A673 (cell line): ENCODE measurements around the gene DVL3. TPM values are rescaled to one million over a fixed set of nuclear protein-coding genes. Genes with fewer than 3 reads are reported as not detected.
"Not testable (repeated sequence)": the region's sequence is repeated elsewhere in the genome, so short reads cannot be mapped to it uniquely, and the experiment has no call there.

ENCODE experiments used
- BruUV-seq: library from RNA; stranded (reverse); fragments of 400-500 nt; replicated peaks from 2 replicates; lab custom pipeline; 2021; lab: Mats Ljungman, UMichigan
- CTCF ChIA-PET: fragments of 300-600 bp; sonication (Branson Sonifier 250); formaldehyde crosslinking; loops from one replicate; lab custom pipeline; 2022; ENCODE audit warnings: antibody characterized with exemption; lab: Charles Lee
- POLR2A ChIA-PET: fragments of 300-600 bp; sonication (Branson Sonifier 250); formaldehyde crosslinking; loops from one replicate; lab custom pipeline; 2022; ENCODE audit warnings: antibody characterized with exemption; ENCODE audit not compliant: low non-redundant PET; lab: Charles Lee
- DNase-seq: peaks from one replicate; pipeline ENCODE4 v3.0.0-alpha.2; 2015; ENCODE audit warnings: low spot score
- H3K27ac ChIP-seq: fragments of 200-600 bp; sonication (generic); 2 replicates; pipeline ENCODE4 v1.5.1; 2016; ENCODE audit warnings: mixed run types, low read depth, mild to moderate bottlenecking, mixed read lengths, antibody characterized with exemption, low read length; ENCODE audit not compliant: poor library complexity, severe bottlenecking
- H3K27me3 ChIP-seq: fragments of 200-600 bp; sonication (generic); replicated peaks from 2 replicates; pipeline ENCODE4 v1.6.1; 2017; ENCODE audit warnings: mixed run types, low read depth, mild to moderate bottlenecking, mixed read lengths, antibody characterized with exemption, low read length; ENCODE audit not compliant: insufficient read depth, poor library complexity
- H3K36me3 ChIP-seq: fragments of 200-600 bp; sonication (generic); 2 replicates; pipeline ENCODE4 v1.6.1; 2016; ENCODE audit warnings: mixed run types, mild to moderate bottlenecking, mixed read lengths, antibody characterized with exemption, low read length; ENCODE audit not compliant: insufficient read depth, poor library complexity, severe bottlenecking
- H3K4me1 ChIP-seq: fragments of 200-600 bp; sonication (generic); 2 replicates; pipeline ENCODE4 v1.6.1; 2017; ENCODE audit warnings: mixed run types, mild to moderate bottlenecking, mixed read lengths, antibody characterized with exemption, low read length; ENCODE audit not compliant: insufficient read depth, poor library complexity, severe bottlenecking
- H3K4me3 ChIP-seq: fragments of 200-600 bp; sonication (generic); 2 replicates; pipeline ENCODE4 v1.5.1; 2016; ENCODE audit warnings: low read depth, mixed run types, mild to moderate bottlenecking, mixed read lengths, low read length; ENCODE audit not compliant: poor library complexity, severe bottlenecking
- H3K9me3 ChIP-seq: fragments of 200-600 bp; sonication (generic); 2 replicates; pipeline ENCODE4 v1.6.1; 2016; ENCODE audit warnings: mixed run types, low read depth, mild to moderate bottlenecking, mixed read lengths, antibody characterized with exemption, low read length; ENCODE audit not compliant: poor library complexity, severe bottlenecking
- CTCF ChIP-seq: fragments of 300-800, 200-600 bp; sonication (generic); conservative IDR thresholded peaks from 2 replicates; pipeline ENCODE4 v1.5.1; 2017; ENCODE audit warnings: low read depth, mild to moderate bottlenecking, antibody characterized with exemption, low read length, moderate library complexity, mixed read lengths
- EZH2 ChIP-seq: fragments of 200-600 bp; sonication (generic); IDR thresholded peaks from 2 replicates; pipeline ENCODE4 v1.6.1; 2017; ENCODE audit warnings: borderline replicate concordance, low read depth, mild to moderate bottlenecking, mixed read lengths, antibody characterized with exemption, low read length; ENCODE audit not compliant: poor library complexity, severe bottlenecking
- intact Hi-C: fragments of 100-400 bp; cut with micrococcal nuclease; formaldehyde crosslinking; loops from one replicate; pipeline ENCODE4 v1.10.0; 2022; ENCODE audit not compliant: unreplicated experiment
- total RNA-seq: library from RNA; stranded (reverse); gene quantifications from 2 replicates; pipeline ENCODE4 v1.2.3, GENCODE V29; 2021

Gene DVL3
- total RNA-seq, 1 experiment from 2014 or later = 82.6 TPM

- H3K36me3 ChIP-seq = peaks cover 23% of the 10 kb centered on the region
- ChIA-PET CTCF (no interaction called here), POLR2A (no interaction called here)
- no TSS peak for BruUV-seq
- no peak overlapping the region for H3K4me3 ChIP-seq
- intact Hi-C loops = no loop called here
- TF ChIP-seq EZH2 (no peak), CTCF (no peak)
- peaks cover 12% of the 10 kb centered on the region for H3K4me1 ChIP-seq
- no peak overlapping the region for H3K27ac ChIP-seq
- H3K9me3 ChIP-seq = no peaks in the 10 kb centered on the region
- DNase-seq = no peak
- no peaks in the 10 kb centered on the region for H3K27me3 ChIP-seq
These were observed 5.3 kb downstream of the DVL3 start for GRCh38 chr3:184160456-184160855.

DNA sequence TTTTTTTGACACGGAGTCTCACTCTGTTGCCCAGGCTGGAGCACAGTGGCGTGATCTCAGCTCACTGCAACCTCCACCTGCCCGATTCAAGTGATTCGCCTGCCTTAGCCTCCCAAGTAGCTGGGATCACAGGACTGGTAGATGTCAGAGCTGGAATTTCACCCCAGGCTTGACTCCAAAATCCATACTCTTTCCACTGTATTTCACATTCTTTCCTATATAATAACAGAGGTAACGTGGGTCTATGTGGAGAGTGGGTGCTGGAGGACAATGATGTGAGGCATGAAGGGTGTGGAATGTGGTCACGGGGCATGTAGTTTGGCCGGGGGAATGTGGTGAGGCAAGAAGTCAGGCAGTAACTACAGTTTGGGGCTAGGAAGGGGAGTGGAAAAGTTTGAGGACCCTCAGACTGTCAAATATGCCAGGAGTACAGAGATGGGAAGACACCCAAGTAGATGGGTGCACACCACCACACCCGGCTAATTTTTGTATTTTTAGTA, 7.4 kb downstream of the DVL3 start:
- H3K4me3 ChIP-seq, H3K9me3 ChIP-seq, intact Hi-C loops, H3K27me3 ChIP-seq, H3K4me1 ChIP-seq, POLR2A ChIA-PET, DNase-seq, H3K27ac ChIP-seq, BruUV-seq: not testable (repeated sequence)
- CTCF ChIA-PET = interaction anchor here (0.6 kb wide), 1 partner anchor 267 kb away, joined by 4 read pairs; no protein-coding TSS in a partner anchor
- H3K36me3 ChIP-seq = peaks cover 44% of the 10 kb centered on the region

GRCh38 chr3:184164648-184165330, 9.6 kb downstream of the DVL3 start:
- H3K4me3 ChIP-seq = no peak overlapping the region
- TF ChIP-seq CTCF (no peak), EZH2 (no peak)
- POLR2A ChIA-PET = no interaction called here
- intact Hi-C loops = no loop called here
- H3K27me3 ChIP-seq = no peaks in the 10 kb centered on the region
- peaks cover 58% of the 10 kb centered on the region for H3K36me3 ChIP-seq
- no peak overlapping the region for H3K27ac ChIP-seq
- H3K4me1 ChIP-seq = no peaks in the 10 kb centered on the region
- no peak for DNase-seq
- CTCF ChIA-PET = no interaction called here
- BruUV-seq = no TSS peak
- no peaks in the 10 kb centered on the region for H3K9me3 ChIP-seq

DNA sequence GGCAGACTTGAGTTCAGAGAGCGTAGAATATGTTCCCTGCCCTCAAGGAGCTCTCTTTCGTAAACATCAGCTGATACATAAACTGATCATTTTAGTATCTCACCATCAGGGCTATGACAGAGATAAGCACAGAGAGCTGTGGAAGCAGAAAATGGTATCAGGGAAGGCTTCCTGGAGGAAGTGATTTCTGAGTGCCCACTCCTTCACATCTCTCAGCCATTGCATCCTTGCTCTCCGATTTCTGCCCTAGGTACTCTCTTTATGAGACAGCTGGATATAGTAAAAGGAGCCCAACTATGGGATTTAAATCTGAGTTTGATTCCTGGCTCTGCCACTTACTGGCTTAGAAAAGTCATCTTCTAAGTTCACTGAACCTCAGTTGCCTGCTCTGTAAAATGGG, 10.4 kb downstream of the DVL3 start:
- Histone ChIP-seq H3K27me3 (no peaks in the 10 kb centered on the region), H3K9me3 (no peaks in the 10 kb centered on the region), H3K4me3 (no peak overlapping the region), H3K4me1 (no peaks in the 10 kb centered on the region), H3K36me3 (peaks cover 65% of the 10 kb centered on the region), H3K27ac (no peak overlapping the region)
- DNase-seq = no peak
- POLR2A ChIA-PET = no interaction called here
- CTCF ChIA-PET = no interaction called here
- no TSS peak for BruUV-seq
- intact Hi-C loops = no loop called here
- TF ChIP-seq CTCF = no peak
- TF ChIP-seq EZH2 = no peak
